DLD1 (cell line): ENCODE measurements around the gene ELP5.

ENCODE experiments used
- in situ Hi-C: cut with HindIII; loops from 2 replicates; pipeline ENCODE4 v1.10.0; 2017; ENCODE audit warnings: low sequenced_read_pairs

The ELP5 gene

GRCh38 chr17:7308625-7309433, 56.8 kb downstream of the ELP5 start:
- in situ Hi-C loops, result no loop called here
